Endothelial cell of umbilical vein (primary cell): ENCODE data around the gene RANBP17. TPM values are rescaled to one million over a fixed set of nuclear protein-coding genes. Genes with fewer than 3 reads are reported as not detected.

Experiments used
- BruUV-seq: library from RNA; stranded (reverse); fragments of 400-500 nt; replicated peaks from 2 replicates; lab custom pipeline; 2021; lab: Mats Ljungman, UMichigan
- CTCF ChIA-PET: fragments of 300-600, 350-600 bp; sonication (Branson Sonifier 250); formaldehyde crosslinking; loops from one replicate; lab custom pipeline; 2021; ENCODE audit warnings: antibody characterized with exemption, inconsistent platforms; lab: Charles Lee
- POLR2A ChIA-PET: fragments of 300-600, 350-600 bp; sonication (Branson Sonifier 250); formaldehyde crosslinking; loops from one replicate; lab custom pipeline; 2021; ENCODE audit warnings: antibody characterized with exemption, inconsistent platforms; lab: Charles Lee
- DNase-seq: peaks from one replicate; pipeline ENCODE4 v3.0.0-alpha.2; 2011; ENCODE audit warnings: low read depth, low spot score
- FAIRE-seq: peaks from 2 replicates; lab custom pipeline; 2011; peaks lifted over from hg19 to GRCh38; lab: Jason Lieb, UNC
- H2AFZ ChIP-seq: 2 replicates; pipeline ENCODE4 v1.6.0; 2012; ENCODE audit warnings: low read depth, low read length, control low read depth, inconsistent platforms
- H3K27ac ChIP-seq: 2 replicates; pipeline ENCODE4 v1.5.1; 2011; ENCODE audit warnings: low read depth, mild to moderate bottlenecking, control low read depth, low read length, moderate library complexity; ENCODE audit not compliant: insufficient read depth
- H3K27me3 ChIP-seq, 2 experiments: 2 replicates each; pipeline versions ENCODE4 v1.6.0 to v1.6.1; 2011; ENCODE audit warnings: low read length in 2 of 2, mixed read lengths in 1 of 2; ENCODE audit not compliant: control insufficient read depth in 2 of 2, insufficient read depth in 2 of 2
- H3K36me3 ChIP-seq, 2 experiments: 2 replicates in 1 of 2; 3 replicates in 1 of 2; pipeline ENCODE4 v1.5.1; 2011; ENCODE audit warnings: low read length in 2 of 2, mild to moderate bottlenecking in 1 of 2, moderate library complexity in 1 of 2; ENCODE audit not compliant: control insufficient read depth in 2 of 2, insufficient read depth in 2 of 2; ENCODE audit errors: extremely low read depth in 1 of 2
- H3K4me1 ChIP-seq: 3 replicates; pipeline ENCODE4 v1.5.1; 2011; ENCODE audit warnings: mild to moderate bottlenecking, low read length; ENCODE audit not compliant: control insufficient read depth, insufficient read depth; ENCODE audit errors: extremely low read depth
- H3K4me2 ChIP-seq: 2 replicates; pipeline ENCODE4 v1.6.1; 2011; ENCODE audit warnings: low read length, control low read depth, mixed read lengths; ENCODE audit not compliant: insufficient read depth
- H3K4me3 ChIP-seq, 3 experiments: fragments of 200-600 bp in 1 of 3; sonication (generic), shearing (Covaris generic) in 1 of 3; replicated peaks in 1 of 3; 2 replicates each; pipeline ENCODE4 v1.5.1; 2011 to 2016; ENCODE audit warnings: control low read depth in 3 of 3, low read length in 3 of 3, mild to moderate bottlenecking in 2 of 3, inconsistent platforms in 1 of 3, low read depth in 1 of 3, moderate library complexity in 1 of 3; ENCODE audit not compliant: insufficient read depth in 1 of 3
- H3K79me2 ChIP-seq: 2 replicates; pipeline ENCODE4 v1.6.0; 2012; ENCODE audit warnings: low read length, inconsistent platforms; ENCODE audit not compliant: control insufficient read depth, insufficient read depth
- H3K9ac ChIP-seq: replicated peaks from 2 replicates; pipeline ENCODE3; 2011; ENCODE audit warnings: low read length, control low read depth; ENCODE audit not compliant: insufficient read depth; ENCODE audit errors: extremely low read depth
- H3K9me1 ChIP-seq: replicated peaks from 3 replicates; pipeline ENCODE4 v1.6.0; 2011; ENCODE audit warnings: mild to moderate bottlenecking, low read length; ENCODE audit not compliant: control insufficient read depth, insufficient read depth; ENCODE audit errors: extremely low read depth
- H3K9me3 ChIP-seq: replicated peaks from 2 replicates; pipeline ENCODE4 v1.5.1; 2012; ENCODE audit warnings: low read length, inconsistent platforms; ENCODE audit not compliant: control insufficient read depth, insufficient read depth
- H4K20me1 ChIP-seq: replicated peaks from 2 replicates; pipeline ENCODE3; 2011; ENCODE audit warnings: mild to moderate bottlenecking, low read length; ENCODE audit not compliant: control insufficient read depth, insufficient read depth; ENCODE audit errors: extremely low read depth
- CTCF ChIP-seq, 2 donors: IDR thresholded peaks; 1 replicate in 1 of 2; 2 replicates in 1 of 2; pipeline ENCODE4 v1.5.1; 2011; ENCODE audit warnings: low read length in 2 of 2, mild to moderate bottlenecking in 2 of 2, moderate library complexity in 2 of 2, control low read depth in 1 of 2, inconsistent platforms in 1 of 2, low read depth in 1 of 2; ENCODE audit not compliant: insufficient read depth in 1 of 2; ENCODE audit errors: extremely low read depth in 1 of 2
- EZH2 ChIP-seq: IDR thresholded peaks from 2 replicates; pipeline ENCODE4 v1.6.1; 2012; ENCODE audit warnings: borderline replicate concordance, low read depth, mild to moderate bottlenecking, moderate library complexity, low read length, inconsistent platforms; ENCODE audit not compliant: severe bottlenecking
- FOS ChIP-seq: IDR thresholded peaks from 2 replicates; pipeline ENCODE4 v1.6.1; 2011; ENCODE audit warnings: mild to moderate bottlenecking, low read length, moderate library complexity, borderline replicate concordance; ENCODE audit not compliant: insufficient read depth
- GATA2 ChIP-seq: IDR thresholded peaks from 2 replicates; pipeline ENCODE4 v1.7.0; 2011; ENCODE audit warnings: low read depth, mild to moderate bottlenecking, moderate library complexity, mixed read lengths, low read length; ENCODE audit not compliant: insufficient read length, insufficient read depth
- JUN ChIP-seq: IDR thresholded peaks from 2 replicates; pipeline ENCODE4 v1.6.1; 2011; ENCODE audit warnings: borderline replicate concordance, low read depth; ENCODE audit not compliant: insufficient read length, insufficient read depth
- MAX ChIP-seq: IDR thresholded peaks from 2 replicates; pipeline ENCODE4 v1.6.1; 2011; ENCODE audit not compliant: insufficient read depth, insufficient read length
- MYC ChIP-seq: IDR thresholded peaks from one replicate; pipeline ENCODE4 v1.6.1; 2011; ENCODE audit warnings: mild to moderate bottlenecking, low read depth, low read length
- POLR2A ChIP-seq: IDR thresholded peaks from 2 replicates; pipeline ENCODE4 v1.6.1; 2012; ENCODE audit warnings: low read depth, mild to moderate bottlenecking, control low read depth, low read length
- POLR2AphosphoS5 ChIP-seq: IDR thresholded peaks from 2 replicates; pipeline ENCODE4 v1.6.1; 2012; ENCODE audit warnings: low read depth, mild to moderate bottlenecking, control low read depth, low read length, moderate library complexity; ENCODE audit not compliant: insufficient read depth
- dilution Hi-C: fragments of 300-500 bp; cut with MboI; formaldehyde crosslinking; loops from one replicate; pipeline ENCODE4 v1.15.0; 2019; ENCODE audit warnings: low sequenced_read_pairs; ENCODE audit not compliant: extremely low pct_ligation_motif_present
- intact Hi-C: fragments of 100-400 bp; cut with micrococcal nuclease; formaldehyde crosslinking; loops from one replicate; pipeline ENCODE4 v1.10.0; 2022
- polyA plus RNA-seq, 4 experiments: library from polyadenylated mRNA; depleted of rRNA in 3 of 4; stranded (reverse) in 3 of 4; unstranded in 1 of 4; fragments of >200 nt; gene quantifications; 2 replicates each; pipeline versions ENCODE4 v1.2.1 to v1.2.3, GENCODE V29; 2011 to 2012; ENCODE audit warnings: missing spikeins in 1 of 4
- total RNA-seq: library from RNA; stranded (reverse); gene quantifications from 2 replicates; pipeline ENCODE4 v1.2.3, GENCODE V29; 2021

RANBP17 gene
- total and polyA plus RNA-seq, 2 donors (not counting 3 experiments of a cell fraction or from before 2014, with no cell fraction given), result 5.6 to 13.6 TPM

DNA sequence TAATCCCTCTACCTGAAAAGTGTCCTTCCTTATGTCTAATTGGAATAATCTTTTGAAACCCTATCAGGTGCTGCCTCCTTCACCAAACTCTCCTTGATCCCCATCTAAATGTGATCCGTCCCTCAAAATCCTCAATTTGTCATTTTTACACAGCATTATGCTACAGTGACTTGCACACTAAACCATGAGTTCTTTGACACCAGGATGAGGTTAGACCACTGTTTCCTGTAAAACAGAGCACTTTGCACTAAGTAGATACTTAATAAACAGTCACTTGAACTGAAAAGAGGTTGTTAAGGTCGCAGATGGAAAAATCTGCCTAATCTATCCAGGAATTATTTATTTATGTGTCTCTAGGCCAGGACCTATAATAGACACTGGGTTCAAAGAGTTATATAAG is 403.0 kb downstream of the RANBP17 start:
- H3K36me3 ChIP-seq, result no peaks in the 10 kb centered on the region
- ChIA-PET POLR2A (no interaction called here), CTCF (interaction anchor here (1.1 kb wide), 1 partner anchor 8 kb away, joined by 4 read pairs; no protein-coding TSS in a partner anchor)
- FAIRE-seq (no peak), DNase-seq (no peak)
- H4K20me1 ChIP-seq, result no peaks in the 10 kb centered on the region
- H3K9ac ChIP-seq, result no peak overlapping the region
- H3K27ac ChIP-seq, result no peak overlapping the region
- no peaks in the 10 kb centered on the region for H3K79me2 ChIP-seq
- H3K4me3 ChIP-seq, result no peak overlapping the region
- intact Hi-C loops, result no loop called here
- H3K9me3 ChIP-seq, result no peaks in the 10 kb centered on the region
- no peak overlapping the region for H2AFZ ChIP-seq
- no peak overlapping the region for H3K4me2 ChIP-seq
- H3K4me1 ChIP-seq, result no peaks in the 10 kb centered on the region
- TF ChIP-seq FOS, result no peak
- TF ChIP-seq POLR2AphosphoS5, result no peak
- no peak for TF ChIP-seq JUN
- no peak for TF ChIP-seq MAX
- no peak for TF ChIP-seq CTCF (IDR thresholded peaks at IDR 0.05; ENCODE audit: extremely low read depth in 1 of 2, insufficient read depth in 1 of 2, low read depth in 1 of 2, low read length in 2 of 2)
- TF ChIP-seq EZH2, result no peak
- TF ChIP-seq GATA2, result no peak
- TF ChIP-seq POLR2A, result no peak
- TF ChIP-seq MYC, result no peak
- BruUV-seq, result no TSS peak
- dilution Hi-C loops, result no loop called here
- H3K27me3 ChIP-seq, result no peaks in the 10 kb centered on the region
- H3K9me1 ChIP-seq, result no peaks in the 10 kb centered on the region
